NCI-H1694 treated with DMSO at 0.1 percent for 48 hours (cell line): Measurements from ENCODE around the gene IGSF3.
"Not testable (repeated sequence)": the region's sequence is repeated elsewhere in the genome, so short reads cannot be mapped to it uniquely, and the experiment has no call there.

ENCODE experiments used
- DNase-seq: peaks from one replicate; lab custom pipeline; 2025; lab: John Stamatoyannopoulos, UW

IGSF3 gene

GRCh38 chr1:116596742-116597307 lies 70.7 kb downstream of the IGSF3 start:
- not testable (repeated sequence) for DNase-seq

GRCh38 chr1:116595946-116596741 lies 71.4 kb downstream of the IGSF3 start:
- DNase-seq: not testable (repeated sequence)

- DNase-seq: not testable (repeated sequence)
Measured at GRCh38 chr1:116595065-116595840, 72.3 kb downstream of the IGSF3 start.

- not testable (repeated sequence) for DNase-seq
Measured at GRCh38 chr1:116593977-116594376, 73.6 kb downstream of the IGSF3 start.

GRCh38 chr1:116593401-116593800 lies 74.1 kb downstream of the IGSF3 start:
- DNase-seq: not testable (repeated sequence)

- not testable (repeated sequence) for DNase-seq
Measured at GRCh38 chr1:116591951-116592605, 75.5 kb downstream of the IGSF3 start.

GRCh38 chr1:116591006-116591950 lies 76.3 kb downstream of the IGSF3 start:
- DNase-seq: not testable (repeated sequence)

GRCh38 chr1:116590359-116591005 lies 77.1 kb downstream of the IGSF3 start:
- not testable (repeated sequence) for DNase-seq

- DNase-seq: not testable (repeated sequence)
Measured at GRCh38 chr1:116589101-116589735, 78.3 kb downstream of the IGSF3 start.

GRCh38 chr1:116587501-116588227 lies 79.9 kb downstream of the IGSF3 start:
- DNase-seq: no peak

GRCh38 chr1:116586741-116587143 lies 80.8 kb downstream of the IGSF3 start:
- DNase-seq: no peak

GRCh38 chr1:116585886-116586285 lies 81.6 kb downstream of the IGSF3 start:
- no peak for DNase-seq

GRCh38 chr1:116581323-116581885 lies 86.1 kb downstream of the IGSF3 start:
- no peak for DNase-seq

- no peak for DNase-seq
Measured at GRCh38 chr1:116580446-116581322, 86.8 kb downstream of the IGSF3 start.

- no peak for DNase-seq
Measured at GRCh38 chr1:116579259-116579875, 88.2 kb downstream of the IGSF3 start.

- no peak for DNase-seq
Measured at GRCh38 chr1:116578581-116578980, 89.0 kb downstream of the IGSF3 start.

GRCh38 chr1:116577759-116578314 lies 89.7 kb downstream of the IGSF3 start:
- no peak for DNase-seq
